Jurkat, Clone E6-1 (cell line): ENCODE data around the gene CDK15.
A peak's percentile ranks its signal among the peaks of the same experiment; 100 is the strongest.
"Not testable (repeated sequence)": the region's sequence is repeated elsewhere in the genome, so short reads cannot be mapped to it uniquely, and the experiment has no call there.

Source experiments
- DNase-seq: peaks from one replicate; pipeline ENCODE4 v3.0.0-alpha.2; 2011; ENCODE audit warnings: low read depth, low spot score
- H3K4me3 ChIP-seq: 2 replicates; pipeline ENCODE4 v1.5.1; 2011; ENCODE audit warnings: mild to moderate bottlenecking, low read length, control low read depth, moderate library complexity

The CDK15 gene

DNA sequence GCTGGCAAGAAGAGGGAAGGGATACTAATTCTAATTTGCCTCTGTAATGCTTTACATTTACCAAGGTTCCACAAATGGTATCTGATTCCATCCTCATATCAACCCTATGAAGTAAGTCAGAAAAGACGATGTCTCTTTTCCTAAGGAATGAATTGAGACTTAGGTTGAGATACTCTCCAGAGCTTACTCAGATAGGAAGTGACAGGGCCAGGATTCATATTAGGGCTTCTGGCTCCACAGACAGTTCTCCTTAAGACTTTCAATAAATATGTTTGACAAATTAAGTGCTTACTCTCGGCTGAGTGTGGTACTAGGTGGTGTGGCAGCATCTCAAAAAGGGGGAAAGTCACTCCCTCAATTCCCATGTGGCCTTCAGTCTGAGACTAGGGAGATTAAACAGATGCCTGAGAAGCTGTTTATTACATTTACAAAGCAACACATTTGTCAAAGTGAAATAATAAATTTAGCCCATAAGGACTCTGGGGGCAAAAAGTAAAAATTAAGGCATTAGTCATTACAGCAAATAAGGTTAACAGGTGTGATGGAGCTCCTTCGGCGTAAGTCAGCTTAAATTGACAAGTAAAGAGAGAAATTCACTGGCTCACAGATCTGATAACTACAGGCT lies 14.2 kb downstream of the CDK15 start:
- no peak overlapping the region for H3K4me3 ChIP-seq
- DNase-seq, result no peak

- DNase-seq, result no peak
- H3K4me3 ChIP-seq, result no peak overlapping the region
These were observed 14.7 kb downstream of the CDK15 start for GRCh38 chr2:201821080-201821479.

- no peak overlapping the region for H3K4me3 ChIP-seq
- DNase-seq, result no peak
These were observed 17.9 kb downstream of the CDK15 start for GRCh38 chr2:201824212-201824611.

- no peak overlapping the region for H3K4me3 ChIP-seq
- DNase-seq, result no peak
These were observed 21.3 kb downstream of the CDK15 start for GRCh38 chr2:201827621-201828020.

- DNase-seq, result no peak
- no peak overlapping the region for H3K4me3 ChIP-seq
These were observed 21.9 kb downstream of the CDK15 start for GRCh38 chr2:201828220-201828619.

GRCh38 chr2:201830666-201831065 lies 24.3 kb downstream of the CDK15 start:
- no peak for DNase-seq
- H3K4me3 ChIP-seq, result no peak overlapping the region

DNA sequence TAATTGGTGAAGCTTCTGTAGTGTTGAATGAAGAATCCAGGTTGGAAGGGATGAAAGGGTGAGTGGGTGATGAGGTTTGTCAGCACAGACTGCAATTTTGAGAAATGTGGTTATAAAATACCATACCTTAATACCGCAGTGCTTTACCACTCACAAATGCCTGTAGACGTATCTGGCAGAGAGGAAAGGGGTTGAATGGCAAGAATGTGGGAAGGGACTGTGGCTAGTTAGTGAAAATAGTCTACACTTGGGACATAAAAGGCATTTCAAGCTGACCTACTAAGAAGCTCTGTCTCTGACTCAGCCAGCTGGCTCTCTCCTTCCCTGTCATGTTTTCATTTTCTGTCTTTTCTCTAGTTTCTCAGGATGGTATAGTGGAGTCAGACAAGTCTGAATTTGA lies 25.1 kb downstream of the CDK15 start:
- peak; percentile 61 for DNase-seq
- H3K4me3 ChIP-seq, result no peak overlapping the region

- H3K4me3 ChIP-seq, result no peak overlapping the region
- no peak for DNase-seq
These were observed 27.4 kb downstream of the CDK15 start for GRCh38 chr2:201833781-201834180.

DNA sequence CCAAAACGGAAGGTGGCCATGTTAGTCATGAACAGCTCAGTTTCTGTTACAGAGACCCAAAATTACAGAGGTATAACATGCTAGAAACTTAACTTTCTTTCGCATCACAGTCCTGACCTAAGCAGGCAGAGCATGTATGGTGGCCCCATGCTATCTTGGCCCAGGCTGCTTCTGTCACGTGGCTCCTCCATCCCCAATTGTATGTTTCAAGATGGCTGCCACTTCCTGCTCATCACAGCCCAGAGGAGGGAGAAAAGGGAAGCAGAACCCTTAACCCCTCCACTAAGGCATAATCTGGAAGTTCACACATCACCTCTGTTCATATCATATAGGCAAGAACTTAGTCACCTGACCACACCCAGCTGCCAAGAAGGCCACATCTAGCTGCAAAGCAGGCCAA lies 28.7 kb downstream of the CDK15 start:
- DNase-seq, result no peak
- no peak overlapping the region for H3K4me3 ChIP-seq

GRCh38 chr2:201837391-201837790 lies 31.1 kb downstream of the CDK15 start:
- no peak overlapping the region for H3K4me3 ChIP-seq
- DNase-seq, result no peak

GRCh38 chr2:201837824-201838431 lies 31.6 kb downstream of the CDK15 start:
- H3K4me3 ChIP-seq, result no peak overlapping the region
- DNase-seq, result no peak

DNA sequence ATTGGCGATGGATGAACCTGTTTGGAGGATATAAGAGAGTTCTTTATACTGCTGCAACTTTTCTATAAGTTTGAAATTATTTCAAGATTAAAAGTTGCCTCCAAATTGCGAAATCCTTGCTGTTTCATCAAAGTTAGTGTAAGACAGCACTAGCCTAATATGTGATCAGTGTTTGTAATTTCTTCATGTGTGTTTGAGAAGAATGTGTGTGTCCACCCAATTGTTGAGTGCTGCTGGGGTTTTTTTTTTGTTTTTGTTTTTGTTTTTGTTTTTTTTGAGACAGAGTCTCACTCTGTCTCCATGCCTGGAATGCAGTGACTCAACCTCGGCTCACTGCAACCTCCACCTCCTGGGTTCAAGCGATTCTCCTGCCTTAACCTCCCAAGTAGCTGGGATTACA lies 33.4 kb downstream of the CDK15 start:
- DNase-seq, result no peak

DNA sequence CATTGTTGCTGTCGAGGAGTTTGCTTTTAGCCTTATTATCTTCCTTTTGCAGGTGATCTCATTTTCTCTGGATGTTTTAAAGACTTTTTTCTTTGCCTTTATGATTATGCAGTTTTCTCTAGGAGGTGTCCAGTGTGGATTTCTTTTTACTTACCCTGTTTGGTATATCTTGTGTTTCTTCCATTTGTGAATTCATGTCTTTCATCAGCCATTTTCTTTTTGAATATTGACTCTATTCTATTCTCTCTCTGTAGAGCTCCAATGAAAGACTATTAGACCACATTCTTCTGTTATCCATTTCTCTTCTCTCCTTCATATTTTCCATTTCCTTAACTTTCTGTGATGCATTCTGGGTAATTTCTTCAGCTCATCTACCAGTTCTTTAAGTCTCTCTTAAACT lies 34.4 kb downstream of the CDK15 start:
- DNase-seq, result no peak

More for the DNA sequence above, 33.4 kb downstream of the CDK15 start:
- no peak overlapping the region for H3K4me3 ChIP-seq

GRCh38 chr2:201842131-201842860 lies 36.0 kb downstream of the CDK15 start:
- no peak for DNase-seq
- no peak overlapping the region for H3K4me3 ChIP-seq

More for the DNA sequence above, 34.4 kb downstream of the CDK15 start:
- H3K4me3 ChIP-seq, result no peak overlapping the region

- not testable (repeated sequence) for H3K4me3 ChIP-seq, DNase-seq
These were observed 38.6 kb downstream of the CDK15 start for GRCh38 chr2:201844922-201845321.

DNA sequence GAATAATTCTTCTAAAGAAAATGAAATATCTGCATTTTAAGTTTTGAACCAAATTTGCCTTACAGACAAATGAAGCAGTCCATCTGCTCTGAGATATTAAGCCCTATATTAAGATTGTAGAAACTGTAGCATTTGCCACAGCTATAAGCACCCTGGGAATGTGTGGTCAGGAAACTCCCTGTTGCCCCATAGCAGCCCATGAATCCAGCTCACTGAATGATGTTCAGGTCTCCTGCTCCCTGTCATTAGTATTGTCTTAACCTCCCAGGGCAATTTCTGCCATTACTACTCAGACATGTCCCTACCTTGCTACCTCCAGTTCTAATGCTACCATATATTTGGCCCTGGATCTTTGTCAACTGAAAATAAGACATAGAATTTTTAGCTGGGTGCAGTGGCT lies 41.1 kb downstream of the CDK15 start:
- no peak for DNase-seq
- H3K4me3 ChIP-seq, result no peak overlapping the region

- H3K4me3 ChIP-seq, result no peak overlapping the region
- DNase-seq, result no peak
These were observed 46.1 kb downstream of the CDK15 start for GRCh38 chr2:201852462-201852861.

DNA sequence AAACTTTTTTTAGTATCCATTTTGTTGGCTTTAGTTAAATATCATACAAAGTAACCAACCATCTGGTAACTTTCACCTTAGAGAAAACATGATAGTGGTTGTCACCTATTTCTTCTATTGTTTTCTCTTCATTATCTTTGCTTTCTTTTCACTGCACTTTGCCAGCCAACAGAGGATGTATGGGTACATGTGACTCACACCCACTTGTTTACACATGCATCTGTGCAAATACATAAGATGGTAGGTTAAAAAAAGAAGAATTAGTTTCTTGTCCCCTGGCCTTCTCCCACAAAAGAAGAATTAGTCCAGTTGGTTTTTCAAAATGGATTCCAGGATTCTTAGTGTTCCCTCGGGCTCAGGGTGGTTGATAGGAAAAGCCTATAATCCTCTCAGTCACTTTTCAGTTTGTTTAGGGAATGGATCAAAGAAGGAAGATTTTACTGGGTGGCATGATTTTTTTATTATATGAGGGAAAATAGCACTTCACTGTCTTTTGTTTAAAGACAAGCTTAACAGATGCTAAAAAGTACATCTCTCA lies 46.6 kb downstream of the CDK15 start:
- DNase-seq, result no peak
- no peak overlapping the region for H3K4me3 ChIP-seq

GRCh38 chr2:201854221-201854801 lies 48.0 kb downstream of the CDK15 start:
- no peak overlapping the region for H3K4me3 ChIP-seq
- DNase-seq, result no peak

- DNase-seq, result no peak
- no peak overlapping the region for H3K4me3 ChIP-seq
These were observed 48.5 kb downstream of the CDK15 start for GRCh38 chr2:201854841-201855240.
